Breast epithelium (tissue), 4 donors: ENCODE measurements around the gene RELL2. TPM values are rescaled to one million over a fixed set of nuclear protein-coding genes. Genes with fewer than 3 reads are reported as not detected.
A peak's percentile ranks its signal among the peaks of the same experiment; 100 is the strongest.

ENCODE experiments used
- DNase-seq, 2 donors: peaks; one replicate each; pipeline ENCODE4 v3.0.0-alpha.2; 2019; ENCODE audit warnings: low spot score in 2 of 2
- H3K27ac ChIP-seq, 2 donors: fragments of 200-600 bp; sonication (generic) in 1 of 2; one replicate each; pipeline ENCODE4 v1.5.1; 2016 to 2019; ENCODE audit warnings: mild to moderate bottlenecking in 1 of 2
- H3K27me3 ChIP-seq, 2 donors: fragments of 200-600 bp; sonication (generic) in 1 of 2; one replicate each; pipeline versions ENCODE4 v1.5.1 to v1.6.0; 2017 to 2019; ENCODE audit warnings: control low read depth in 1 of 2, mild to moderate bottlenecking in 1 of 2
- H3K36me3 ChIP-seq: fragments of 200-600 bp; one replicate; pipeline ENCODE4 v1.5.1; 2019
- H3K4me1 ChIP-seq, 2 donors: fragments of 200-600 bp; sonication (generic); one replicate each; pipeline ENCODE4 v1.5.1; 2016 to 2019; ENCODE audit warnings: control low read depth in 1 of 2
- H3K4me3 ChIP-seq, 3 donors: fragments of 200-600 bp; sonication (generic); 1 replicate in 2 of 3; 2 replicates in 1 of 3; pipeline ENCODE4 v1.5.1; 2016 to 2019; ENCODE audit warnings: mild to moderate bottlenecking in 3 of 3, moderate library complexity in 2 of 3
- H3K9me3 ChIP-seq, 2 donors: fragments of 200-600 bp; sonication (generic) in 1 of 2; one replicate each; pipeline ENCODE4 v1.5.1; 2016 to 2019; ENCODE audit warnings: control low read depth in 1 of 2
- CTCF ChIP-seq, 3 donors: fragments of 450-650 bp; IDR thresholded peaks; one replicate each; pipeline ENCODE4 v1.5.1; 2016 to 2017; ENCODE audit warnings: antibody characterized with exemption in 3 of 3, mild to moderate bottlenecking in 3 of 3, moderate library complexity in 3 of 3
- POLR2A ChIP-seq: fragments of 450-650 bp; IDR thresholded peaks from one replicate; pipeline ENCODE4 v1.6.1; 2016; ENCODE audit warnings: antibody characterized with exemption, mild to moderate bottlenecking, moderate library complexity
- POLR2AphosphoS5 ChIP-seq, 3 donors: sonication (generic); formaldehyde crosslinking; IDR thresholded peaks; one replicate each; pipeline ENCODE4 v1.6.1; 2017; ENCODE audit warnings: antibody characterized with exemption in 3 of 3
- intact Hi-C: fragments of 100-400 bp; cut with DNase I; formaldehyde crosslinking; loops from one replicate; pipeline ENCODE4 v1.15.1; 2023; ENCODE audit warnings: low total_unique reads
- total RNA-seq, 3 donors: library from RNA; depleted of rRNA; stranded (reverse); fragments of >200 nt; gene quantifications; one replicate each; pipeline ENCODE4 v1.1.0, GENCODE V29; 2016

Gene RELL2
- total RNA-seq, 3 donors from 2014 or later: 1.3 to 4.3 (median 4.0) TPM

GRCh38 chr5:141649056-141649688, 12.4 kb downstream of the RELL2 start:
- Histone ChIP-seq H3K9me3 (no peaks in the 10 kb centered on the region), H3K4me3 (no peak overlapping the region), H3K27me3 (no peaks in the 10 kb centered on the region), H3K27ac (no peak overlapping the region), H3K36me3 (no peaks in the 10 kb centered on the region), H3K4me1 (peaks cover 0 to 5% of the 10 kb centered on the region in 2 donors)
- no peak for TF ChIP-seq CTCF (IDR thresholded peaks at IDR 0.05)
- no peak for TF ChIP-seq POLR2A
- TF ChIP-seq POLR2AphosphoS5 (IDR thresholded peaks at IDR 0.05): no peak
- intact Hi-C loops: no loop called here
- no peak for DNase-seq

GRCh38 chr5:141649972-141650371, 13.2 kb downstream of the RELL2 start:
- intact Hi-C loops: no loop called here
- DNase-seq: no peak
- no peak for TF ChIP-seq POLR2A
- TF ChIP-seq CTCF (IDR thresholded peaks at IDR 0.05): no peak
- no peak for TF ChIP-seq POLR2AphosphoS5 (IDR thresholded peaks at IDR 0.05)
- Histone ChIP-seq H3K4me3 (peak overlapping the region in 1 of 3 donors; percentile 76), H3K27ac (no peak overlapping the region), H3K36me3 (no peaks in the 10 kb centered on the region), H3K27me3 (no peaks in the 10 kb centered on the region), H3K4me1 (peaks cover 0 to 5% of the 10 kb centered on the region in 2 donors), H3K9me3 (no peaks in the 10 kb centered on the region)

GRCh38 chr5:141650851-141651727, 14.3 kb downstream of the RELL2 start, which contains the start of gene FCHSD1:
TSS of gene FCHSD1 (minus strand) at chr5:141651418. CDS start at chr5:141651368, 50 bp downstream.
- Histone ChIP-seq H3K27ac (peak within 1 kb of the TSS; percentile 52 to 82), H3K9me3 (no peaks in the 10 kb centered on the region), H3K36me3 (no peaks in the 10 kb centered on the region), H3K4me1 (peaks cover 0 to 5% of the 10 kb centered on the region in 2 donors), H3K27me3 (no peaks in the 10 kb centered on the region), H3K4me3 (peak within 1 kb of the TSS; percentile 70 to 76 (median 74))
- intact Hi-C loops: no loop called here
- TF ChIP-seq POLR2AphosphoS5 (IDR thresholded peaks at IDR 0.05) (peak in 1 of 3 donors; percentile 13), CTCF (IDR thresholded peaks at IDR 0.05) (no peak), POLR2A (no peak)
- peak; percentile 81 to 93 for DNase-seq

- DNase-seq: no peak
- no peaks in the 10 kb centered on the region for H3K27me3 ChIP-seq
- H3K4me3 ChIP-seq: peak overlapping the region; percentile 70 to 76 (median 74)
- H3K27ac ChIP-seq: peak overlapping the region; percentile 52 to 82
- H3K9me3 ChIP-seq: no peaks in the 10 kb centered on the region
- no peaks in the 10 kb centered on the region for H3K36me3 ChIP-seq
- peaks cover 0 to 5% of the 10 kb centered on the region in 2 donors for H3K4me1 ChIP-seq
- TF ChIP-seq POLR2A (no peak), CTCF (IDR thresholded peaks at IDR 0.05) (no peak), POLR2AphosphoS5 (IDR thresholded peaks at IDR 0.05) (no peak)
- intact Hi-C loops: no loop called here
Measured at GRCh38 chr5:141651728-141652105, 14.9 kb downstream of the RELL2 start.

GRCh38 chr5:141654298-141654697, 17.5 kb downstream of the RELL2 start:
- no peak overlapping the region for H3K27ac ChIP-seq
- no peak for TF ChIP-seq POLR2A
- TF ChIP-seq CTCF (IDR thresholded peaks at IDR 0.05): no peak
- no peak for TF ChIP-seq POLR2AphosphoS5 (IDR thresholded peaks at IDR 0.05)
- H3K4me1 ChIP-seq: peaks cover 0 to 5% of the 10 kb centered on the region in 2 donors
- H3K4me3 ChIP-seq: no peak overlapping the region
- no peak for DNase-seq
- no peaks in the 10 kb centered on the region for H3K27me3 ChIP-seq
- H3K9me3 ChIP-seq: no peaks in the 10 kb centered on the region
- no peaks in the 10 kb centered on the region for H3K36me3 ChIP-seq
- intact Hi-C loops: no loop called here
